LHCN-M2 (cell line): Measurements from ENCODE around the gene PLS1. TPM values are rescaled to one million over a fixed set of nuclear protein-coding genes. Genes with fewer than 3 reads are reported as not detected.

Source experiments
- DNase-seq: peaks from one replicate; pipeline ENCODE4 v3.0.0-alpha.2; 2012; ENCODE audit warnings: low read depth
- total RNA-seq: library from RNA; depleted of rRNA; stranded (reverse); fragments of >200 nt; gene quantifications from 2 replicates; pipeline ENCODE4 v1.2.3, GENCODE V29; 2014

PLS1 gene
- total RNA-seq, 1 experiment from 2014 or later = 1.1 TPM

DNA sequence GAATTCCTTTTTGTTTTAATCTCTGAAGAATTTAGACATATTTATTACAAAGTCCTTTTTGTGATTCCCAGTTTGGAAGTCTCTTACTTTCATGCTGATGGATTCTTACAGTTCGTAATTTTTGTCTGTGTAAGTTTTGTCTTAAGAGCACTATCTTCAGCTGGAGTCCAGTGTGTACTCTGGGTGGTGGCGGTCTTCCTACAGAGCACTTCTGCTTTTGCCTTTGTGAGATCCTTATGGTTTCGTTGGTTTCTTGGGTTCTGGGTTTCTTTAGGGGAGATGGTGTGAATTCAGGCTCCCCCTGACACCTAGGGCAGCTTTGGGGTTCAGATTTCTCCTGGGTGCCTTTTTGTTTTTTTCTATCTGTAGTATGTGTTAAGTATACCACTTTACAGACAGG is 45.3 kb downstream of the PLS1 start:
- DNase-seq = no peak

DNA sequence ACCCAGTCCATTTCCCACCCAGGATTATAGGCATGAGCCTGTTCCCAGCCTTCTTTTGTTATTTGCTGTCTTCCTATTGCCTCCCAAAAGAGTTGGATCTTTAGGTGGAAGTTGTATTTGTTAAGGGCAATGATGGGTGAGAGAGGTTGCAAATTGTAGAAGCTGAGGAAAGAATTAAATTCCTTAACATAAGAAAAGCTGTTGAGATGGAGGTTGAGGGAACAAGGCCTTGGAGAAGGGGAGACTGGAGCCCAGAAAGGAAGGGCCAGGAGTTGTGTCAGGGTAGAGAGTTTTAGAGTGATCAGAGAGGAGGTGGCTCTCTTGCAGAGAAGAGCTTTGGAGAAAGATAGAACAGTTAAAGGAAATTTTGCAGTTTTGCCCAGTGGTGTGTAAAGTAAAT is 46.8 kb downstream of the PLS1 start:
- no peak for DNase-seq

DNA sequence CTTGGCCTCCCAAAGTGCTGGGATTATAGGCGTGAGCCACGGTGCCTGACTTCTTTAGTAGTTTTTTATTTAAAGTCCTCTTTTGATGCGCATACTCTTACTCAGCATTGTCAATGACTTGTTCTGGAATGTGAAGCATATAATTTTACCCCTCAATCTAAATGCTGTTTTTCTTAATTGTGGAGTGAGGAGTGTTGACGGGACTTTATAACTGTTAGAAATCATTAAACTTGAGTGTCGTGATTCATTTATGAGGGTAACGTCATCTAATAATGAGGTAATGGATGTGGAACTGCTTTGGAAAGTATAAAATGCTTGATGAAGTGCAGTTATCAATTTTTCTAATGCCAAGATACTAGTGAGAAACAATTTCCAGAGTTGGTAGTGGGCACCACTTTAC is 48.3 kb downstream of the PLS1 start:
- DNase-seq = no peak

DNA sequence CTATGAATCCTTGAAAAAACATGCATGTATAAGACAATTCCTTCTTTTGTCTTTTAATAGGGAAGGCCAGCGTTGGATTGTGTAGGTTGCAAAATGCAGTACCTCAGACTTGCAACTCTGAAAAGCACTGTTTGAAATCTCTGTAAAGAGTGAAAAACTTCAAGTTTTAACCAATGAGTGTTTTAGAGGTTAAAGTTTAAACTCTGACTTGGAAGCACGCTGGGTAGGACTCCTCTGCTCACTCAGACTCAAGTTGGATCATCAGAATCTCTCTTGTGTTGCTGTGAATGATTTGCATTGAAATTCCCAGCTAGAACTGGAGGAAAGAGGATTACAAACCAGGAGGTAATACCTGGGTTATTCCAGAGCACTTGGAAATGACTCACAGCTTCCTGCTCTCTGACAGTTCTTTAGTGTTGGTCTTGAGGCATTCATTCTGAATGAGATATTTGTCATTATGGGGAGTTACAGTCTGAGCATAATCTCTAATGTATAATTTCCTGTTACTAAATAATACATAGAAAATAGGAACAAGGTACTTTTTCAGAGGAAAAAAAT is 49.1 kb downstream of the PLS1 start:
- no peak for DNase-seq

DNA sequence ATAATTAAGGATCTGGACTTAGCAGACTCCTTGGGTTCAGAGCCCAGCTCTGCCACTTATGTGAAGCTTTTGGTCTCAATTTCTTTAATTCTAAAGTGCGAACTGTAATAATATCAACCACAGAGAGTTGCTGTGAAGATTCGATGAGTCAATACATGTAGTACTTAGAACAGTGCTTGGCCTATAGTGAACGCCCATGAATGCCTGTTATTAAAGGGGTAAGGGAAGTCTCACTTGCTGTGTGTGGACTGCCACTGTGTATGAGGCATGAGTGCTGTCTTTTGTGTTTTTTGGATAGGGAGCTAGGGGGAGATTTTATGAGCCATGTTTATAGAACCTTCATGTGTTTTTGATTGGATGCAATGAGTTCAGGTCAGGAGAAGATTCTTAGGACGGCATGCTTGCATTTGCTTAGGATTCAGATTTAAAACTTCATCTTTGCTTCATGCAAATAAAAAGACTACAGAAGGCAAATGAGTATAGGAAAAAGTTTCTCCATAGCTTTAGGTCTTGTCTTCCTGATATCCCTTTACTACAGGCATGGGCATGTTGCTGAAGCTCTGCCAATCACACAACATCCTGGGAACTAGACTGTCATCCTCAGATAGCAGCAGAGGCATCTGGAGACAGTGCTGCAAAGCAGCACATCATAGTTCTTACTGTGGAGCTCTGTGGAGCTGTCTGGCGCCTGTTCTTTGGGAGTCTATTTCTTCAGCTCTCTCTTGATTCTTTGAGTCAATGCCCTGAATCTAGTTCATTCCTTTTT is 50.0 kb downstream of the PLS1 start:
- no peak for DNase-seq

DNA sequence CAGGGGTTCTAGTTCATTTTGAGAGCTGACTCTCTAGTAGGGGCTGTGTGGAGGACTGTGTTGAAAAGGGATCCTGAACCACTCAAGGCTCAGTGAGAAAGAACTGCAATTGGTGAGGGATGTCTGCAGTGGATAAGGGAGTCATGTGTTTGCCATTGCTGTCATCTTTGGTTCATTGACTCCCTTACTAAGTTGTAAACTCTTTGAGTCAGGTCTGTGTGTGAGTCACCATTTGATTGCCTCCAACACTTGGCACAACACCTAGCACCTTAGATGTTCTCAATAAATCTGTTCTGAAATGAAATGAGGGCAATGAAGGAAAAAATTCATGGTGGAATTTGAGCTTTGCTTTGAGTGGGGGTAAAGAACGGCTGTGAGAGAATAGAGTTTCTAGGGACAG is 51.7 kb downstream of the PLS1 start:
- no peak for DNase-seq

DNA sequence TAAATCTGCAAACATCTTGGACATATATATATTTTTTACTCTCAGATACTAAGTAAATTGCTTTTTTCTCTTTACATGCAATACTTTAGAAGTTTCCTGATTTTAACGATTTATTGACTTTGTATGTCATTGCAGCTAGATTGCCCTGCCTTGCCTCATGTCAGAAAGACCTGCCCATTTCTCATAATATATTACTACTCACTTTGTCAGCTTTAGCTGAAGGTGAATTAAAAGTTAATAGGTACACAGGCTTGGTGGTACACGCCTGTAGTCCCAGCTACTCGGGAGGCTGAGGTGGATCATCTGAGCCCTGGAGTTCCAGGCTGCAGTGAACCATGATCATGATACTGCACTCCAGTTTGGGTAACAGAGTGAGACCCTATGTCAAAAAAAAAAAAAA is 52.8 kb downstream of the PLS1 start:
- no peak for DNase-seq

DNA sequence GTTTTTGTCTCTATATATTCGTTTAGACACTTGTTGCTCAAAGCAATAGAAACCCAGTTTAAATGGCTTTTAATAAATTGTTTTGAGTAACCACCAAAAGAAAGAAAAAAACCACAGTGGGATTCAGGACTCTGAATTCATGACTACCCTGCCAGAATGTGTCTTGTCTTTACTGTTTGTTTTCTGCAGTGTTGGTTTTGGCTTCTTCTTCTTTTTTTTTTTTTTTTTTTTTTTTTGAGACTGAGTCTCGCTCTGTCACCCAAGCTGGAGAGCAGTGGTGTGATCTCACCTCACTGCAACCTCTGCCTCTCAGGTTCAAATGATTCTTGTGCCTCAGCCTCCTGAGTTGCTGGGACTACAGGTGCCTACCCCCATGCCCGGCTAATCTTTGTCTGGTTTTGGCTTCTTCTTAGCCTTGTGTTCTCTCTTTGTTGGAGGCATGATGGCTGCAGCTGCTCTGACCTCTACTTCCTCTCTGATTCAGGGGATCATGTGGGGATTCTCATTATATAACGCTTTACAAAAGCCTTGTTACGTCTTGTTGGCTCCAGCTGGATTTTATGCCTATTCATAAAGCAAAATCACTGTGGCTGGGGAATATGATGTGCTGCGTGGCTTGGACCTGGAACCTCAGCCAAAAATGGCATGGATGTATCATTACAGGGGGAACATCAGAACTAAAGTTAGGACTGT is 54.0 kb downstream of the PLS1 start:
- DNase-seq = peak; percentile 9

DNA sequence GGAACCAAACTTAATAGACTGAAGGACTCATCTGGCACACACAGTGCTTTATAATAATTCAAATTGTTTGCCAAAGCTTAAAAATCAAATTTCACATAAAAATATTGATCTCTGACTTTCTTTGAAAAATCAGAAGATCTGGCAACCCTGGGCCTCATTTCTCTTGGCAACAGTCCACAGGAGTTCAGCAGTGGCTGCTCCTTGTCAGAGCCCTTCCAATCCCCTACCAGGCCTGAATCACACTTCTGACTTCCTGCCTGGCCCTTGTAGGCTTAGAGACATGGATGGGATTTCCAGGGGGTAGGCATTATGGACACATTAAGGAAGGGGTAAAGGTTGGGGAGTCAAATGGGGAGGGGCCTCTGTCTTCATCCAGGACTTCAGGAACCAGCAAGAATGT is 55.5 kb downstream of the PLS1 start:
- no peak for DNase-seq

DNA sequence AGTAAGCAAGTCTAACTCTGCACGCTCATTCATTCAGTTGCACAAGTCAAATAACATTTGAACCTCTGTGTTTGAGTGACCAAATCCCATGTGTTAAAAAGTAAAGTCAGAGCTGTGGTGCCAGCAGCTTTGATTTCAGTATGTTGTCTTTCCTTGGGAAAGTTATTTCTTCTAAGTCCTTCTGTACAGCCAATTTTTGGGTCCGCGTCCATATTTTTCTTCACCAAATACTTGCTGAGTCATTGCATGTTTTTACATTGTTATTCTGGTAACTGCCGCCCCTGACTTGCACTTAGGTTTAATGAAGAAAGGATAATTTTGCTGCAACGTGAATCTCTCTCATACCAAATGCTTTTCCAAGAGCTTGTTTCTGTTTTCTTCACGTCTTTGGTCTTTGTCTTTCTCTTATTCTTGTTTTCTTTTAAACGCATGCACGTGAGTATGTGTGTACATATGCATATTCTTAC is 56.7 kb downstream of the PLS1 start:
- DNase-seq = no peak

DNA sequence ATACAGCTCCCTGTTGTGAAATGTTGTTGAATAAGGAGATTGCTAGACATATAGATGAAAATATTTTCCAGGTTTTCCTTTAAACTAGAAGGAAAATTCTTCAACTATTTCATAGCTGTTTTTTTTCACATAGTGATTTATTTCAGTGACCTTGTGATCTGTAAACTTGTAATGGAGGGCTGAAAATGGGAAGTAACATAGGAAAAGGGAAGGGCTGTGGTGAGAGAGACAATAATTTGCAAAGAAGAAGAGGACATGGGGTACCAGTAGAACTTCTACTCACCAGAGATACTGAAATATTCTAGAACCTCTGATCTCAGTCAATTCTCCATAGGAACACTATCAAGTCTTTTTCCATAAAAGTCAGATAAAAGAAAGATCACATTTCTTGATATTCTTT is 60.4 kb downstream of the PLS1 start:
- no peak for DNase-seq

DNA sequence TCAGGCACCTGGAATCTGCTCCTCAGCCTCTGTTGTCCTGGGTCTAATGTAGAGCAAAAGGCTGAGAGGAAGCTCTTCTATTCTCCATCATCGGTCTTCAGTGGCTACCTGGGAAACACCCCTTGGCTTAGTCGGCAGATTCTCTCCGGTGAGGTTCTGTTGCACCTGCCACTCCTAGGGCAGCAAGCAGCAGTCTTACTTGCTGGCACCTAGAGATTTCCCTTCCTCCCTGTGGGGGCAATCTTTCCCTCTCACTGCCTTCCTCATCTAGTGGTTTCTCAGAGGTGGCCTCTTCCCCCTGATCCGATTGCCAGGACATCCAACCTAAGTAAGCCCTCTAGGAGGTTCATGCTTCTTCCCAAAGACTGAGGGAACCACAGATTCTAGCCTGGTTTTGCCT is 60.8 kb downstream of the PLS1 start:
- DNase-seq = no peak

DNA sequence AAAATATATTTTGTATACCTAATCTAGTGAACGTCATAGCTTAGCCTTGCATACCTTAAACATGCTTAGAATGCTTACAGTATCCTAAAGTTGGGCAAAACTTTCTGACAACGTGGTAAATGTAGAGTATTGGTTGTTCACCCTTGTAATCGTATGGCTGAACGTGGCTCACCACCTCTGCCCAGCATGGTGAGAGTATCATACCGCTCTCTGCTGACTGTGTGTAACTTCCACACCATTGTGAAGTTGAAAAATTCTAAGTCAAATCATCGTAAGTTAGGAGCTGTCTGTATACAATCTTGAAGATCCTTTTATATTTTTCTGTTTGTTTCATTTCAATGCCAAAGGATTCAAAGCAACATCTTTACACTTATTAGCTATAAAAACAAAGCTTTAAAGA is 64.2 kb downstream of the PLS1 start:
- no peak for DNase-seq

DNA sequence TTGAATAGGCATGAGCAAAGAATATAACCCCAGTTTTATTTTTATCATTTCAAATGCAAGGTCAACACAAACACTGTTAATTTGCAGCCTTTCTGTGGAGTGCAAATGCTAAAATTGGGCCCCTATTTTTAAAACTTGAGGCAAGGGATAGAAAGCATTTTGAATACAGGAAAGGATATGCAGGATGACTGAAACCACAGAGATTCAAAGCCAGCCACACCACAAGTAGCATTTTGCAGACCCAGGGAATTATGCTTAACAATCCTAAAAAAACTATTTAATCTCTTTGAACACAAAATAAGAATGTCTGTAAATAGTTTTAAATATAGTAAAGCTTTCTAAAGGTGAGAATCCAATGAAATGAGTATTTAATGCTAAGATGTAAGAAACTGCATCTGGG is 64.7 kb downstream of the PLS1 start:
- no peak for DNase-seq

DNA sequence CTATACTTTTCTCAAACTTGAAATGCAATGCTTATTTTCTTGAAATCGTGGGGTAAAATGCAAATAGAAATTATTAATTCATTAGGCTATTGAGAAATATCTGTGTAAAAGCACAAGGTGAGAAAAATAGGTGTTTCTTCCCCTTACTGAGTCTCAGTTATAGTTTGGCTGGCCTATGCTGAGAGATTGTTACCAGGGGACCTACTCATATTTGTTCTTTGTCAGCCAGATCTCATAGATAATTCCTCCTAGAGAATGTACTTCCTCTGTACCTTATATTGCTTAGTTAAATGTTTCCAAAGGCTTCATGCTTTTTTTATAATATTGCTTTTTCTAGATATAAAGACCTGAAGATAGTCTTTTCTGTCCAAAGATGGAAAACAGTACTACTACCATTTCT is 67.7 kb downstream of the PLS1 start:
- no peak for DNase-seq

DNA sequence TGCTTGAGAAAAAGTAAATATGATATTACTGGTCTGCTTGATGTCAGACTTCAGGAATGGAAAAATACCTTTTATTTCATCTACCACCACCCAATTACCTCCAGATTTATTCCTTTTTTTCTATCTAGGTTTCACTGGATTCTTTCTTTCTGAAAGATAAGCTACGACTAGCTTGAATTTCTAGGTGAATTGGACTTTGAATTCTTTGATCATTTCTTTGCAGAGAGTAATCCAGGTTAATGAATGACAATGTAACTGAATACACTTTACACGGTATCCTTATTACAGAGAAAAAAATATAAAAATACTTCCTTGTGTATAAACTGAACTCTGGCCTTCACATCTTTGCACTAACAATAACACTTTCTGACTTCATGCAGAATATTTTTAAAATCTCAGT is 68.1 kb downstream of the PLS1 start:
- DNase-seq = no peak

DNA sequence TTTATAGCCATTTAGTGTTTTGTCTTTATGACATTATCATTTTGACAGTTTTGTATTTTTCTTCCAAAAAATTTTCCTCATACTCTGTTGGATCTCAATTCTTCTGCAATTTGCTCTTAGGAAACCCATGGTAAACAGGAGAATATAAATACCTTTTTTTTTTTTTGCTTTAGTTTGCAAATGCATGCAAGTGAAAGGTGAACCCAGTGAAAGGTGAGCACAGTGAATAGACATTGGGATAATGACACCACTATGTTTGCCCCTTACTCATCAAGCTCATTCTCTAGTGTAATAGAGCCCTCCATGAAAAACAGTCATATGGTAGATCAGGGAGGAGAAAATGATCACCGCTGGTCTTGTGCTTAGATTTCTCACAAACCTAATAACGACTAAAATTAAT is 68.6 kb downstream of the PLS1 start:
- DNase-seq = no peak

DNA sequence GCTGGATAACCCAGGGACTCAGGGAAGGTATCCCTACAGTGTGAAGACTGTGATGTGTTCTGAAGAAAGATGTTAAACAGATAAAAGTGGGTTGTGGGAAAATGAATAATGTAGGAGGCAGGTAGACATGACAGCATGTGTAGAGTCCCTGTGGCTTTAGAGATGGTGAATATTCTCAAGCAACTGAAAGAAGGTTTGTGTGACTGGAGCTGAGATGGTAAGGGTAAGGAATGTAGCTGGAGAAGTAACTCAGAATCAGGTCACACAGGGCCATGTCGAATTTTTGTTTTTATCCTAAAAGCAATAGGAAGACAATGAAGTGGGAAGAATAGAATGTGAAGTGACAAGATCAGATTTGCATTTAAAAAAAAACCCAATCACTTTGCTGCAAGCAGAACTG is 73.9 kb downstream of the PLS1 start:
- DNase-seq = no peak

DNA sequence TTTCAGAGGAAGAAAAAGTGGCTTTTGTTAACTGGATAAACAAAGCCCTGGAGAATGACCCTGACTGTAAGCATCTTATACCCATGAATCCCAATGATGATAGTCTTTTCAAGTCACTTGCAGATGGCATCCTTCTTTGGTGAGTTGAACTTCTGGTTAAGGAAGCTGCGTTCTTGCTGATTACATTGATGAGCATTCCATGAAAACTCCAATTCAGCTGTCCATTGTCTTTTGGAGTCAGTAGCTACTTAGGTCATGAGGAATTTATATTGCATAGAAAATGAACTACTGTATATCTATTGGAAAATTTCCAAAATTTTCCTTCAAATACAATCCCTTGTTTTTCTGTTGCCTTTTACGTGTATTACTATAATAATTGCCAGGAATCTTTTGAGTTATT is 80.0 kb downstream of the PLS1 start:
- DNase-seq = no peak

DNA sequence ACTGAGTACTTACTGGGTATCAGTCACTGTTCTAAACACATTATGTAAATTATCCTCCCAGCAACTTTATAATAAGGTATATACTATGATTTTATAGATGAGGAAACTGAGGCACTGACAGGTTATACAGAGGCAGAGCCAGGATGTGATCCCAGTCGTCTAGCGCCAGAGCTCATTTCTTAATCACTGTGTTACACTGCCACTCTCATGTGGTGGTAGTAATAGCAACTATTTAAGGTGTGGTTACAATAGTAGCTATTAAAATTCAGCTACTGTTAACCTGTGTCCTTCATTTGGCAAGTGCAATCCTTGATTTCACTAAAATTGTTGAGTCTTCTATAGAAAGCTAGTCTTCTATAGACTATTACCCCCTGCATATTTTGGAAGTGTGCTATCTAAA is 84.5 kb downstream of the PLS1 start:
- DNase-seq = no peak

DNA sequence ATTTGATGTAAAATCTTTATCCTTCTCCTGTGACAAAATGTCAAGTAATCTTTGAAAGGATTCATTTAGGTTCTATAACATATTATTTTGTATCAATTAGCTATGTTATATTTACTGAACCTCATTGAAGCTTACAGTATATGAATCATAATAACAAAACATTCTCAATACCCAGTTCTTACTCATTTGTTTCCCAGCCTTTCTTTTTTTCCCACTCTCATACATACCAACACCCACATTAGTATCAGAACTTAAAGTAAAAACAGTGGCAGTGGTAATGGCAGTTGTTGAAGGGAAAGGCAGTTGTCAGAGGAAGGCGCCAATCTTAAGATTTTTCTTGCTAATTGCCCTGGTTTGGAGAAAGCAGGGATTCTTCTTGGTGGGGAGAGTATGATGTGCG is 94.4 kb downstream of the PLS1 start:
- no peak for DNase-seq

DNA sequence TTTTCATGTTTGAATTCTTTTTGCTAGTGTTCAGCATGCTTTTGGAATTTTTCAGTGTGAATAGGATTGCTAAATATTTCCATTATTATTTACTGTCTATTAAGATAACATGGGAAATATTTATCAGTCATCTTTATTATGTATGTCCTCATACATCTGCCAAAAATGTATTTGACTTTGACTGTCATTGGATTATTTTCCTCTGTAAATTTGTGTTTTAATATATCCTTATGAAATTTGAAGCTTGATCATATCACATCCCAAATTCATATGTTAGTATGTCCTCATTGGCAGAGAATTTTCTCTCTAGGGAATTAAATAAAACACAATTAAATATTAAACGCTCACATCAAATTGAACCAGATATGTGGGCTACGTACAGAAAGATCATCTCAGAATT is 95.3 kb downstream of the PLS1 start:
- DNase-seq = no peak
